GM19397 (cell line): ENCODE measurements around the gene DCP1B.

Experiments
- ATAC-seq: cut with Tn5 transposase; IDR thresholded peaks from one replicate; pipeline ENCODE4 v1.9.1; 2021; ENCODE audit warnings: mild to moderate bottlenecking, moderate library complexity; ENCODE audit not compliant: unreplicated experiment

Gene DCP1B

GRCh38 chr12:1935700-1936378 is 68.4 kb downstream of the DCP1B start:
- ATAC-seq: no peak

GRCh38 chr12:1935242-1935641 is 69.0 kb downstream of the DCP1B start:
- no peak for ATAC-seq

GRCh38 chr12:1934831-1935230 is 69.4 kb downstream of the DCP1B start:
- ATAC-seq: no peak

- no peak for ATAC-seq
These were observed 70.2 kb downstream of the DCP1B start for GRCh38 chr12:1934068-1934467.

GRCh38 chr12:1933342-1934051 is 70.8 kb downstream of the DCP1B start:
- no peak for ATAC-seq

GRCh38 chr12:1932264-1932777 is 71.9 kb downstream of the DCP1B start:
- ATAC-seq: no peak

GRCh38 chr12:1931642-1932041 is 72.6 kb downstream of the DCP1B start:
- ATAC-seq: no peak

- ATAC-seq: no peak
These were observed 73.3 kb downstream of the DCP1B start for GRCh38 chr12:1930803-1931597.

GRCh38 chr12:1929985-1930802 is 74.1 kb downstream of the DCP1B start:
- ATAC-seq: no peak

- ATAC-seq: no peak
These were observed 74.8 kb downstream of the DCP1B start for GRCh38 chr12:1929241-1929984.

GRCh38 chr12:1928439-1929121 is 75.7 kb downstream of the DCP1B start:
- ATAC-seq: no peak

- ATAC-seq: no peak
These were observed 76.4 kb downstream of the DCP1B start for GRCh38 chr12:1927751-1928351.

- no peak for ATAC-seq
These were observed 77.1 kb downstream of the DCP1B start for GRCh38 chr12:1927051-1927680.

GRCh38 chr12:1926251-1926657 is 78.0 kb downstream of the DCP1B start:
- ATAC-seq: no peak

- ATAC-seq: no peak
These were observed 78.6 kb downstream of the DCP1B start for GRCh38 chr12:1925684-1926006.

GRCh38 chr12:1924996-1925683 is 79.1 kb downstream of the DCP1B start:
- no peak for ATAC-seq

GRCh38 chr12:1922985-1923384 is 81.3 kb downstream of the DCP1B start:
- no peak for ATAC-seq

- ATAC-seq: no peak
These were observed 82.1 kb downstream of the DCP1B start for GRCh38 chr12:1922075-1922709.
